22Rv1 (cell line): ENCODE data around the gene ANK3.

Source experiments
- H3K27ac ChIP-seq: fragments of 450-650 bp; 2 replicates; pipeline ENCODE4 v1.5.1; 2017
- ZFX ChIP-seq: fragments of 450-650 bp; IDR thresholded peaks from 2 replicates; pipeline ENCODE4 v1.6.1; 2017; ENCODE audit warnings: antibody characterized with exemption, borderline replicate concordance
- TF ChIP-seq, protein P1 (sequence below): fragments of 450-650 bp; IDR thresholded peaks from 2 replicates; pipeline ENCODE4 v1.5.1; 2017; ENCODE audit warnings: mild to moderate bottlenecking

The ANK3 gene

DNA sequence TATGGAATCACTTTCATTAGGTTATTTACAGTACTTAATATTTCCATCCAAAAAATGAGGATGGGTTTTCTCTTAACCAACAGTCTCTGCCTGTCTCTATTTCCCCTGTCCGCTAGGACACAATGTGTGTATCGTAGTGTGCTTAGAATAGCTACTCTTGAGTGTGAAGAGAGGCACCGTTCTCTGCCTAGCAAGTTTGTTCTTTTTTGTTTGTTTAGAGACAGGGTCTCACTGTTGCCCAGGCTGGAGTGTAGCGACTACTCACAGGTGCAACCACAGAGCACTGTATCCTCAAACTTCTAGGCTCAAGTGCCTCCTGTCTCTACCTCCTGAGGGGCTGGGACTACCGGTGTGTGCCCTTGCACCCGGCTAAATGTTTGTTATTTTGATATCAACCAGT lies 121.9 kb downstream of the ANK3 start:
- H3K27ac ChIP-seq, result no peak overlapping the region
- TF ChIP-seq, protein P1, sequence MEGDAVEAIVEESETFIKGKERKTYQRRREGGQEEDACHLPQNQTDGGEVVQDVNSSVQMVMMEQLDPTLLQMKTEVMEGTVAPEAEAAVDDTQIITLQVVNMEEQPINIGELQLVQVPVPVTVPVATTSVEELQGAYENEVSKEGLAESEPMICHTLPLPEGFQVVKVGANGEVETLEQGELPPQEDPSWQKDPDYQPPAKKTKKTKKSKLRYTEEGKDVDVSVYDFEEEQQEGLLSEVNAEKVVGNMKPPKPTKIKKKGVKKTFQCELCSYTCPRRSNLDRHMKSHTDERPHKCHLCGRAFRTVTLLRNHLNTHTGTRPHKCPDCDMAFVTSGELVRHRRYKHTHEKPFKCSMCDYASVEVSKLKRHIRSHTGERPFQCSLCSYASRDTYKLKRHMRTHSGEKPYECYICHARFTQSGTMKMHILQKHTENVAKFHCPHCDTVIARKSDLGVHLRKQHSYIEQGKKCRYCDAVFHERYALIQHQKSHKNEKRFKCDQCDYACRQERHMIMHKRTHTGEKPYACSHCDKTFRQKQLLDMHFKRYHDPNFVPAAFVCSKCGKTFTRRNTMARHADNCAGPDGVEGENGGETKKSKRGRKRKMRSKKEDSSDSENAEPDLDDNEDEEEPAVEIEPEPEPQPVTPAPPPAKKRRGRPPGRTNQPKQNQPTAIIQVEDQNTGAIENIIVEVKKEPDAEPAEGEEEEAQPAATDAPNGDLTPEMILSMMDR, result no peak
- no peak for TF ChIP-seq ZFX

DNA sequence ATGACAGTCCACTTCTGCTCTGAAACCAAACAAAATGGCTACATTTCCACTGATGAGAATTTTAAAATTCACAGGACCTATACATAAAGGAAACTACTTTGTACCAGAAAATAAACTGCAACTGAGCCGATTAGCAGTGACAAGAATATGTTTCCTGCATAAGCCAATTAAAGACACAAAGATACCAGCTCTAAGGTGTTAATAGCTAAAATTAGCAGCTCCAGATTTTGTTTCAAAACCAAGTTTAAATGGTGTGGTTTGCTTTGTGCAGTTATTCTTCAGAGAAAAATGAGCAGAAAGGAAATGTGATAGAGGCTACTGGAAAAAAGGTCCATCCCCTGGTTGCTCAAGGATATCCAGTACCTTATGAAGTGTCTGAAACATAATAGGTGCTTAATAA lies 123.2 kb downstream of the ANK3 start:
- no peak overlapping the region for H3K27ac ChIP-seq
- no peak for TF ChIP-seq ZFX
- TF ChIP-seq, protein P1, result no peak

DNA sequence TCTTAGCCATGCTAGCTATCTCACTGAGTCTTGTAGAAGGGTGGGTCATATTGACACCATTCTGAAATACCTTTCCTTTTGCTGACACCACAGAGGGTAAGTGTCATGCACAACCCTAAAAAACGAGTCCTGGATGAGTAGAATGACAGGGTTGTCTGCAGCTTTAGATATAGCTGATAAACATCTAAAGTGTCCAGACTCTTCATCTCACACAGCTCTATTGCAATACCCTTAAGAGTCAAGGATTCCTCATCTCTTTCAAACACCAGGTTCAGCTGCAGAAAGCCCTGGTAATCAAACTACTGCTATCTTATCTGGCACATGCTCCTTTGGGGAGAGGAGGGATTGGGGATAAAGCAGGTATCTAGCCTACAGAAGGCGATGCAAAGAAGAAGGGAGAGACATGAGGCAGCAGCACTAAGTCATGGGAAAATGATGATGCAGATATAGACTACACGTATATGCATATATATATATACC lies 127.0 kb downstream of the ANK3 start:
- TF ChIP-seq, protein P1, result no peak
- TF ChIP-seq ZFX, result no peak
- no peak overlapping the region for H3K27ac ChIP-seq

DNA sequence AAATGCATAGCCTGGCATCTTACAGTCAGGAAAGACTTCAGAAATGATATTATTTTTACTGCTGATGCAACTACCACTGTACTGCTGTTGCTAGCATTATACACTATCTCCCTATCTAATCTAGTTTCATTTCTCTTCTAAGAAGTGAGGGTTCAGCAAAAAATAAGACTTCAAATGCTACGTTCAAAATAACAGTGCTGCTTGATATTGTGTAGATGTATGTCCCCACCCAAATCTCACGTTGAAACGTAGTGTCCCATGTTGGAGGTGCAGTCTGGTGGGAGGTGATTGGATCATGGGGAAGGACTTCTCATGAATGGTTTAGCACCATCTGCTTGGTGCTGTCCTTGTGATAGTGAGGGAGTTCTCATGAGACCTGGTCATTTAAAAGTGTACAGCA lies 129.4 kb downstream of the ANK3 start:
- no peak overlapping the region for H3K27ac ChIP-seq
- TF ChIP-seq ZFX, result no peak
- TF ChIP-seq, protein P1, result no peak

DNA sequence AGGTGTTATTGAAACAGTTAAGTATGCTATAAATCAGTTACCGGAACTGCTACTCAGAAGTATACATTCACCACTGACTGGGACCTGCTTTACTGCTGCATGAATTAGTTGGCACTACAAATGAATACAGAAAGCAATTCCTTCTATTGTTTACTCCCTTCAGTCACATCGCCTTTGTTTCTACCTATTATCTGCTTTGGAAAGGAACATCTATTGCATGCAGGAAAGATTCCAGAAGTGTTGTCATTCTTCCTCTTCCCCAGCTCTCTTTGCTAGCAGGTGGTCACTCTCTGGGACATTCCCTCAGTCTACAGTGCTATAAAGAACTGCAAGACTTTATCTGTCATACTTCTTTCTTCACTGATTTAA lies 131.3 kb downstream of the ANK3 start:
- no peak for TF ChIP-seq ZFX
- TF ChIP-seq, protein P1, result no peak
- no peak overlapping the region for H3K27ac ChIP-seq

DNA sequence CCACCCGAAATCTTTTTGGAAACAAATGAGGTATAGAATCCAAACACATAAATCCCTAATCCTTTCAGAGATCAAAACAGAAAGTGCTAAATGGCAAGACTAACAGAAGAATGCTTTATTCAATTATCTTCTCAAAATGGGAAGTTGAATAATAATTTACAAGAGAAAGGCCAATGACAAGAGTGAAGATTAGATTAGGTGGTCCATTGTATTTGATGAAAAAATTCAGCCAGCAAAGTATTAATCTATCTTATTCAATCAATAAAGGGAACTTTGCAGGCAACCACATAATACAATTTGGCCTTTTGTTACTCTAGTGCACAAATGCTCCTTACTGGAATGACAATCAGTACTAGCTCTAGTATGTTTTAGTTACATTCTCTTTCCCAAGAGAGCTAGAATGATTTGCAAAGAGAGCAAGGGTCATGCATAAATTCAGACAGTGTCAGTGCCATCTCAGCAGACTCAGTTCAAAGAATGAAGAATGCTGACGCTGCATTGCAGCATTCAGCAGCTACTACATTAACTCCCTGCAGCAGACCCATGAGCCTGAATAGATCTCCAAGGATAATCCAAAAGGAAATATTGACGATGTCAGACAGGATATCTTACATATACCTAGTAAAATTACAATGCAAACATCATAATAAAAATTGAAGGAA lies 131.8 kb downstream of the ANK3 start:
- H3K27ac ChIP-seq, result no peak overlapping the region
- TF ChIP-seq ZFX, result no peak
- TF ChIP-seq, protein P1, result no peak

DNA sequence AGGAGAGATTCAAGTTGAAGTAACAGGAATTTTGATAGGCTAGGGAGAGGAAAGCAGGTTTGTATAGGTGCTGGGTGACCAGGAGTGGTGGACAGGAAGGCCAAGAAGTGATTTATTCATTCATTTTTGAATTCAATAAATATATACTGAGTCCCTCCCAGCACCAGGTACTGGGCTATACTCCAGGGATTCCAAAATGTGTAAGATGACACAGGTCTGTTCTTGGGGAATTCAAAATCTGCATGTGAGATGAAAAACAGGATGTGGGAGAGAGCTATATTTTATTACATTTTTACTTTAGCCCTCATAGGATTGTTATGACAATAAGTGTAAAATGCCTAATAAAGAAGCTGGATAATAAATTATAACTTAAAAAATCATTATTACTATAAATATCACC lies 134.9 kb downstream of the ANK3 start:
- no peak overlapping the region for H3K27ac ChIP-seq
- TF ChIP-seq, protein P1, result no peak
- TF ChIP-seq ZFX, result no peak
